PFSK-1 (cell line): ENCODE results near the gene LRGUK.

Experiments used
- FOXP2 ChIP-seq: optimal IDR thresholded peaks from 2 replicates; pipeline ENCODE3; 2011; ENCODE audit warnings: borderline replicate concordance, control low read depth, inconsistent platforms; ENCODE audit not compliant: insufficient read depth; ENCODE audit errors: extremely low read length, extremely low read depth
- POLR2AphosphoS5 ChIP-seq: IDR thresholded peaks from 2 replicates; pipeline ENCODE4 v1.6.1; 2012; ENCODE audit warnings: low read depth, mild to moderate bottlenecking, control low read depth, low read length, moderate library complexity
- REST ChIP-seq, 2 experiments: IDR thresholded peaks; 2 replicates each; pipeline versions ENCODE4 v1.6.1 to v1.8.0; 2011 to 2012; ENCODE audit warnings: low read depth in 2 of 2, low read length in 2 of 2, control low read depth in 1 of 2, inconsistent platforms in 1 of 2, mild to moderate bottlenecking in 1 of 2, moderate library complexity in 1 of 2; ENCODE audit not compliant: insufficient read depth in 1 of 2
- SIN3A ChIP-seq: IDR thresholded peaks from 2 replicates; pipeline ENCODE4 v1.6.1; 2012; ENCODE audit warnings: mild to moderate bottlenecking, low read length, moderate library complexity, borderline replicate concordance; ENCODE audit not compliant: insufficient read depth
- TAF1 ChIP-seq: IDR thresholded peaks from 2 replicates; pipeline ENCODE4 v1.6.1; 2012; ENCODE audit warnings: low read length, control low read depth, borderline replicate concordance; ENCODE audit not compliant: insufficient read depth

LRGUK gene

DNA sequence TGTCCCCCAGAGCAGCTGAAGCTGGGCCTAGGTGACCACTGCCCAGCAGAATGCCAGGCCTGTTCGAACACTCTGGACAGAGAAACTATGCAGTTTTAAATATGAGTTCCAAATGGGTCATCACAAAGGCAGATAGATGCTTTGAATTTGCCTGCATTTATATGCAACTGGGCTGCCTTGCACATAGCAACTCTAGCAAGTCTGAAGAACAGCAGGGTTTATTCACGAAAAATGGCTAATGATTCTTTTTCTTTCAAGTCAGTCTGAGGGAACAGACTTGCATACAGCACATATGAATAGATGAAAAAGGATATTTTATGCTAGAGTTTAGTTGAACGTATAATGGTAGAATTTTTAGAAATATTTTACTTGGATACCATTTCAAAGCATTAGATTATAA, 121.1 kb downstream of the LRGUK start:
- TF ChIP-seq SIN3A = no peak
- no peak for TF ChIP-seq POLR2AphosphoS5
- TF ChIP-seq FOXP2 = no peak
- no peak for TF ChIP-seq REST (IDR thresholded peaks at IDR 0.05; ENCODE audit: insufficient read depth in 1 of 2, low read depth in 2 of 2, low read length in 2 of 2)
- no peak for TF ChIP-seq TAF1

DNA sequence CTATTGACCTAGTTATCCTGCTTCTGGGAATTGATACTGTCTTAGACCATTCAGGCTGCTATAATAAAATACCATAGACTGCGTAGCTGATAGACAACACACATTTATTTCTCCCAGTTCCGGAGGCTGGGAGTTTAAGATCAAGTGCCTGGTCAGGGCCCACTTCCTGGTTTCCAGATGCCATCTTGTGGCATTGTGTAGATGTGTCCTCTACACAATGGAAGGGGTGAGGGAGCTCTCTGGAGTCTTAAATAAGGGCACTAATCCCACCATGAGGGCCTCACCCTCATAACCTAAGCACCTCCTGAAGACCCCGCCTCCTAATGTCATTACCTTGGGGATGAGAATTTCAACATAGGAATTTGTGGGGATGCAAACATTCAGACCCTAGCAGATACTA, 127.2 kb downstream of the LRGUK start:
- TF ChIP-seq TAF1 (no peak), SIN3A (no peak), FOXP2 (no peak), POLR2AphosphoS5 (no peak), REST (IDR thresholded peaks at IDR 0.05; ENCODE audit: insufficient read depth in 1 of 2, low read depth in 2 of 2, low read length in 2 of 2) (no peak)

- no peak for TF ChIP-seq SIN3A
- no peak for TF ChIP-seq FOXP2
- TF ChIP-seq POLR2AphosphoS5 = no peak
- TF ChIP-seq REST (IDR thresholded peaks at IDR 0.05; ENCODE audit: insufficient read depth in 1 of 2, low read depth in 2 of 2, low read length in 2 of 2) = no peak
- no peak for TF ChIP-seq TAF1
Observed at GRCh38 chr7:134255814-134256213, 128.7 kb downstream of the LRGUK start.

- TF ChIP-seq POLR2AphosphoS5 = no peak
- no peak for TF ChIP-seq FOXP2
- TF ChIP-seq REST (IDR thresholded peaks at IDR 0.05; ENCODE audit: insufficient read depth in 1 of 2, low read depth in 2 of 2, low read length in 2 of 2) = no peak
- no peak for TF ChIP-seq TAF1
- no peak for TF ChIP-seq SIN3A
Observed at GRCh38 chr7:134262322-134262721, 135.2 kb downstream of the LRGUK start.

DNA sequence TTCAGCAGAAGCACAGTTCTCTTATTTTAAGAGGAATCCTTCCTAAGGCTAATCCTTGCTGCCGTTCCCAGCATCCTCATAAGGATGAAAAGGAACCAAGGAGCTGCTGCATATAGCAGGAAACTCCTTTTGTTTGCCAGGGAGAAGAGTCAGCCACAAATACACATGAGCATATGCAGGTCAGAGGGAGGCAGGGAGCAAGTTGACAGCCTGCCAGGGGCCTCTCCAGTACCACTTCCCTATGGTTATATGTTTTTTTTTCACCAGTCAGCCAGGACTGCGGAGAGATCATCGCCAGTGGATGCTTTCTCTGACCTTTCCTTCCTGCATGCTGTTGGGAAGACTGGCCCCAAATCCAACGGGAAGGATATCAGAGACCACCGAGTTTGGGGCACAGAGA, 149.8 kb downstream of the LRGUK start:
- TF ChIP-seq FOXP2 (no peak), SIN3A (no peak), POLR2AphosphoS5 (no peak), REST (IDR thresholded peaks at IDR 0.05; ENCODE audit: insufficient read depth in 1 of 2, low read depth in 2 of 2, low read length in 2 of 2) (no peak), TAF1 (no peak)
